Sigmoid colon (tissue), 4 donors: ENCODE results near the gene ITLN2.

Experiments used
- EP300 ChIP-seq, 4 donors: sonication (generic); formaldehyde crosslinking; IDR thresholded peaks; one replicate each; pipeline ENCODE4 v1.6.1; 2017; ENCODE audit warnings: antibody characterized with exemption in 4 of 4
- POLR2AphosphoS5 ChIP-seq, 4 donors: sonication (generic); formaldehyde crosslinking; IDR thresholded peaks; one replicate each; pipeline ENCODE4 v1.6.1; 2017; ENCODE audit warnings: antibody characterized with exemption in 4 of 4

DNA sequence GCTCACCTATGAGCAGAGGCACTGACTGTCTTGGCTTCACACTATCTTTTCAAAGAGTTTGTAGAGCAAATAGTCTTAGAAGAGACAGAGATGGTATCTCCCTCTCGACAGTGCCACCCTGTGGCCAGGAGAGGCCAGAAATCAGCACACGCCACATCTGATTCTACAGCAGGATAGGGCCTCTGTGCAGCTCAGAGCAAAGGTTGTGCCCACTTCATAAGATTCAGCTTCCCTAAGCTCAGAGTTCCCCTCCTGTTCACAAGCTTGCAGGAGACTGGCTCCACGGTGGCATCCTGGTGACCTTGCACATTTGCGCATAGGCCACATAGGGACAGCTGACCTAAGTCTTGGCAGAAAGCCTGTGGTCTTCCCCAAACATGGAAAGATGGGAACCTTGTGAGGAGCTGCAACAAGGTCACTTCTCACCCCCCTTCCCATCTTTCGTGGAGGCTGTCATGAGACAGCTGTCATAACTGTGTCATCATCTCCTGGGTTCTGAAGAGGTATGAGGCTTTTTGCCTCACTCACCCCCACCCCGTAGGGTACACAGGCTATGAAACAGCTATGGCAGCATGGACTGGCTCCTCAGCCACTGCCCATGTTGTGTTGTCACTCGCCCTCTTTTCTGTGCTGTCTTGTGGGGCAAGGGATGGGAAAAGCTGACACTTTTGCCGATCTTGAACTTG, 3.0 kb downstream of the ITLN2 start:
- no peak for TF ChIP-seq EP300 (IDR thresholded peaks at IDR 0.05)
- TF ChIP-seq POLR2AphosphoS5 (IDR thresholded peaks at IDR 0.05): no peak
